Ishikawa (cell line): ENCODE measurements around the gene STK4.

Experiments
- CEBPB ChIP-seq: IDR thresholded peaks from 2 replicates; pipeline ENCODE4 v1.6.1; 2012
- CREB1 ChIP-seq: IDR thresholded peaks from 2 replicates; pipeline ENCODE4 v1.6.1; 2012; ENCODE audit warnings: low read depth
- EGR1 ChIP-seq: IDR thresholded peaks from 2 replicates; pipeline ENCODE4 v1.6.1; 2012
- EP300 ChIP-seq: IDR thresholded peaks from 2 replicates; pipeline ENCODE4 v1.6.1; 2012; ENCODE audit warnings: borderline replicate concordance
- FOXM1 ChIP-seq: IDR thresholded peaks from 2 replicates; pipeline ENCODE4 v1.6.1; 2012; ENCODE audit warnings: low read depth, borderline replicate concordance
- NFIC ChIP-seq: IDR thresholded peaks from 2 replicates; pipeline ENCODE4 v1.6.1; 2012
- RAD21 ChIP-seq: IDR thresholded peaks from 2 replicates; pipeline ENCODE4 v1.6.1; 2012; ENCODE audit warnings: low read depth
- TAF1 ChIP-seq: IDR thresholded peaks from 2 replicates; pipeline ENCODE4 v1.6.1; 2012; ENCODE audit warnings: low read depth, mild to moderate bottlenecking
- TCF12 ChIP-seq: IDR thresholded peaks from 2 replicates; pipeline ENCODE4 v1.6.1; 2012; ENCODE audit warnings: low read depth
- TEAD4 ChIP-seq: IDR thresholded peaks from 2 replicates; pipeline ENCODE4 v1.6.1; 2012
- YY1 ChIP-seq: IDR thresholded peaks from 2 replicates; pipeline ENCODE4 v1.6.1; 2012; ENCODE audit warnings: low read depth
- ZBTB7A ChIP-seq: IDR thresholded peaks from 2 replicates; pipeline ENCODE4 v1.6.1; 2012; ENCODE audit warnings: low read depth
- TF ChIP-seq, protein P1 (sequence below): IDR thresholded peaks from 2 replicates; pipeline ENCODE4 v1.6.1; 2012
- TF ChIP-seq, protein P2 (sequence below): IDR thresholded peaks from 2 replicates; pipeline ENCODE4 v1.6.1; 2012; ENCODE audit warnings: low read depth, mild to moderate bottlenecking
- TF ChIP-seq, protein P3 (sequence below): IDR thresholded peaks from 2 replicates; pipeline ENCODE4 v1.6.1; 2012

STK4 gene

DNA sequence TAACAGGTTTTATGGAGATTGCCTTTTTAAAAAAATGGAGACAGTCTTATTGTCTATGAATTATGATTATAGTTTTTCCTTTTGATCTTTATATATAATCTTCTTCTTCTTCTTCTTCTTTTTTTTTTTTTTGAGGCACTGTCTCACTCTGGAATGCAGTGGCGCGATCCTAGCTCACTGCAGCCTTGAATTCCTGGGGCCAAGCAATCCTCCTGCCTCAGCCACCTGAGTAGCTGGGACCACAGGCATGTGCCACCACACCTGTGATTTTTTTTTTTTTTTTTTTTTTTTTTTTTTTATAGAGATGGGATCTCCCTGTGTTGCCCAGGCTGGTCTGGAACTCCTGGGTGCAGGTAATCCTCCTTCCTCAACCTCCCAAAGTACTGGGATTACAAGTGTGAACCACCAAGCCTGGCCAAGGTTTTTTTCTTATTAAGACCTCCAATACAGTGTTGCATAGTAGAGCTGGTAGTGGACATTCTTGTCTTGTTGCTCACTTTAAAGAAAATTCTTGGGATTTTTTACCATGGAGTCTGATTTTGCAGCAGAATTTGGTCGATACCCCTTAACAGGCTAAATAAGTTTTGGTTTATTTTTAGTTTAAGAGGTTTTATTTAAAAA, 46.5 kb downstream of the STK4 start:
- TF ChIP-seq TCF12 (0 out of 2 replicates have a peak, but pooled peaks have one; percentile 30), ZBTB7A (no peak), CEBPB (no peak), YY1 (no peak), EP300 (no peak), RAD21 (no peak), TEAD4 (peak; percentile 65), NFIC (no peak)
- TF ChIP-seq, protein P1, sequence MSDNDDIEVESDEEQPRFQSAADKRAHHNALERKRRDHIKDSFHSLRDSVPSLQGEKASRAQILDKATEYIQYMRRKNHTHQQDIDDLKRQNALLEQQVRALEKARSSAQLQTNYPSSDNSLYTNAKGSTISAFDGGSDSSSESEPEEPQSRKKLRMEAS: no peak
- TF ChIP-seq, protein P2, sequence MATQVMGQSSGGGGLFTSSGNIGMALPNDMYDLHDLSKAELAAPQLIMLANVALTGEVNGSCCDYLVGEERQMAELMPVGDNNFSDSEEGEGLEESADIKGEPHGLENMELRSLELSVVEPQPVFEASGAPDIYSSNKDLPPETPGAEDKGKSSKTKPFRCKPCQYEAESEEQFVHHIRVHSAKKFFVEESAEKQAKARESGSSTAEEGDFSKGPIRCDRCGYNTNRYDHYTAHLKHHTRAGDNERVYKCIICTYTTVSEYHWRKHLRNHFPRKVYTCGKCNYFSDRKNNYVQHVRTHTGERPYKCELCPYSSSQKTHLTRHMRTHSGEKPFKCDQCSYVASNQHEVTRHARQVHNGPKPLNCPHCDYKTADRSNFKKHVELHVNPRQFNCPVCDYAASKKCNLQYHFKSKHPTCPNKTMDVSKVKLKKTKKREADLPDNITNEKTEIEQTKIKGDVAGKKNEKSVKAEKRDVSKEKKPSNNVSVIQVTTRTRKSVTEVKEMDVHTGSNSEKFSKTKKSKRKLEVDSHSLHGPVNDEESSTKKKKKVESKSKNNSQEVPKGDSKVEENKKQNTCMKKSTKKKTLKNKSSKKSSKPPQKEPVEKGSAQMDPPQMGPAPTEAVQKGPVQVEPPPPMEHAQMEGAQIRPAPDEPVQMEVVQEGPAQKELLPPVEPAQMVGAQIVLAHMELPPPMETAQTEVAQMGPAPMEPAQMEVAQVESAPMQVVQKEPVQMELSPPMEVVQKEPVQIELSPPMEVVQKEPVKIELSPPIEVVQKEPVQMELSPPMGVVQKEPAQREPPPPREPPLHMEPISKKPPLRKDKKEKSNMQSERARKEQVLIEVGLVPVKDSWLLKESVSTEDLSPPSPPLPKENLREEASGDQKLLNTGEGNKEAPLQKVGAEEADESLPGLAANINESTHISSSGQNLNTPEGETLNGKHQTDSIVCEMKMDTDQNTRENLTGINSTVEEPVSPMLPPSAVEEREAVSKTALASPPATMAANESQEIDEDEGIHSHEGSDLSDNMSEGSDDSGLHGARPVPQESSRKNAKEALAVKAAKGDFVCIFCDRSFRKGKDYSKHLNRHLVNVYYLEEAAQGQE: no peak

DNA sequence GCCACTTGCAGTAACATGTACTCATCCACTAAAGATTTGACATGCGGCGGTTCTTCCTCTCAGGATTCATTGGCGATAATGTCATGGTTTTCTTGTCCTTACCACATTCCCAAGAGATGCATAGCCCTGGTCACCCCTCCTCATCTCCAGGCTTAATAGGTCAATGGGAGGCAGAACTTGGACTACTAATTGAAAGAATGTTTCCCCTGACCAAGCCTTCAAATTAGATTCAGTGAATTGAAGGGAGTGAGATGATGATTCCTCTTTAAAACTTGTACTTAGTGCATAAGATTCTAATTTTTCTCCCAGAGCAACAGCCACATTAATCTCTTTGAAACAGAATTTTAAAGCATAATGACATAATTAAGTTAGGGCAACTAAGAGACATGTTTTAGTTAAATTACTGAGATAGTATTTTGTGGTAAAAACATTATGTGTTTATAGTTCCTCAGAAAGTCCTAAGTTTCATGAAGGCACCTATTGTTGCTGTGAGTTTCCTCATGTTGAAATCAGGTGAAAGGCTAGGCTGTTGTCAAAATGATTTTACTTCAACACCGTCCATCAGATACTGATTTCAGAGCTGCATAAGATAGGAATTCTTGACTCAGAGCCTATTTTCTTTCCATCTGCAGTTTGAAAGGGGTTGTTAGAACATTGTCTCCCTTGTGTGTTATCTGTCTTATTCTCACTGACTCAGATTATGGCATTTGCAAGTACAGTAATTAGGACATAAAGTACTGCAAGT, 48.5 kb downstream of the STK4 start:
- TF ChIP-seq CEBPB (no peak), FOXM1 (no peak), EP300 (no peak), TCF12 (no peak), YY1 (no peak), EGR1 (no peak), ZBTB7A (no peak), CREB1 (no peak), TAF1 (no peak), RAD21 (no peak), NFIC (no peak), TEAD4 (no peak)
- TF ChIP-seq, protein P3, sequence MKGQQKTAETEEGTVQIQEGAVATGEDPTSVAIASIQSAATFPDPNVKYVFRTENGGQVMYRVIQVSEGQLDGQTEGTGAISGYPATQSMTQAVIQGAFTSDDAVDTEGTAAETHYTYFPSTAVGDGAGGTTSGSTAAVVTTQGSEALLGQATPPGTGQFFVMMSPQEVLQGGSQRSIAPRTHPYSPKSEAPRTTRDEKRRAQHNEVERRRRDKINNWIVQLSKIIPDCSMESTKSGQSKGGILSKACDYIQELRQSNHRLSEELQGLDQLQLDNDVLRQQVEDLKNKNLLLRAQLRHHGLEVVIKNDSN: no peak
- TF ChIP-seq, protein P2: no peak
- TF ChIP-seq, protein P1: no peak

DNA sequence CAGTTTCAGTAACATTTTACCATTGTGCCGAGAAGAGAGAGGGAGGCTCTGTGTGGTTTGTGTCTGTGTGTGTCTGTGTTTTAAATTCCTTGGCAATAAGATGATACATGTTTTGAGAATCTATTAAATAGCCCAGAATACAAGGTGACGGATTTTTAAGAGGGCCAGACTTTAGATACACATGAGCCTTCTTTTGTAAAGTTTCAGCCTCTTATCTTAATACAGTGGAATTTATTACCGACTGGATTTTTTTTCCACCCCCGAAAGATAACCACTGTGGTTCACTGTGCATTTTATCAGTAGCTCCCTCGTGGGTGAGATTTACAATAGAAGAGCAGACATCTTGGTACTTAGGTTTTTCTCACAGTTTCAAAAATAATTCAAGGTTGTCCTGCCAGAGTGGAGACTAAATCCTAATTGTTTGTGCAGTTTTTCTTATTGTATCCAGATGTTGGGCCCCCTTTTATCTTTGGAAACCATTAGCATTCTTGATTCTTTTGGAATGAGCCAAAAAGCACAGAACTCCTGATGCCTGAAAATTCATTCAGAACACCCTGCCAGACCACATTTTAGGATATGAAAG, 49.9 kb downstream of the STK4 start:
- TF ChIP-seq, protein P3: no peak
- TF ChIP-seq NFIC (no peak), ZBTB7A (no peak), TEAD4 (no peak), TCF12 (no peak), FOXM1 (no peak), RAD21 (no peak), EP300 (no peak), CEBPB (no peak), CREB1 (no peak)
- TF ChIP-seq, protein P1: no peak

DNA sequence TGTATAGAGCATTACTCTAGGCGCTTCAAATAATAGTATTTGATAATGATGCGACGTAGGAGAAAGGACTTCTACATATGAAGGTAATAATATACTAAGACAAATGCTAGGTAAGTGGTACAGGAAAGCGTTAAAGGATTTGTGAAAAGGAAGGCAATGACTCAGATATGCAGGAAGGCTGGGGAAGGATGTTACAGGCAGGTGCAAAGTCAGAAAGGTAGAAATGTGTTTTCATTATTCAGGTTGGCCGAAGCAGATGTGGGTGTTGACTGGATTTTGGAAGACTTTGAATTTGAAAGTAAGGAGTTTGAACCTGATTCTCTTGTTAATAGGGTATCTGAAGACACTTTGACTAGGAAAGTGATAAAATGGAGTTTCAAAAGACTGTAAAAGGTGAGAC, 51.0 kb downstream of the STK4 start:
- no peak for TF ChIP-seq RAD21
- TF ChIP-seq CREB1: no peak
- no peak for TF ChIP-seq CEBPB
- TF ChIP-seq, protein P2: no peak
- no peak for TF ChIP-seq YY1
- TF ChIP-seq, protein P3: no peak
- no peak for TF ChIP-seq EP300
- TF ChIP-seq ZBTB7A: no peak
- TF ChIP-seq EGR1: no peak
- TF ChIP-seq FOXM1: no peak
- no peak for TF ChIP-seq TCF12
